ENCODE results near the gene SYT15.

GRCh38 chr10:46560952-46561351 is 18.0 kb upstream of the SYT15 start:
- no peak for TF ChIP-seq CTCF (IDR thresholded peaks at IDR 0.05; ENCODE audit: insufficient read depth, low read length)
- no peak for TF ChIP-seq SPI1 (IDR thresholded peaks at IDR 0.05; ENCODE audit: borderline replicate concordance, low read depth)

Data from HL-60 (cell line).